HepG2 (cell line): ENCODE measurements around the gene SIT1. TPM values are rescaled to one million over a fixed set of nuclear protein-coding genes. Genes with fewer than 3 reads are reported as not detected.

ENCODE experiments used
- BATF2 ChIP-seq: sonication (generic); formaldehyde crosslinking; IDR thresholded peaks from 2 replicates; pipeline ENCODE4 v1.8.0; 2022; ENCODE audit warnings: mild to moderate bottlenecking, missing genetic modification reagents, moderate library complexity
- CEBPZ ChIP-seq: IDR thresholded peaks from 2 replicates; pipeline ENCODE4 v1.6.1; 2012; ENCODE audit warnings: low read length, improper control_type of control experiment
- CHD4 ChIP-seq: fragments of 200-600 bp; sonication (generic); IDR thresholded peaks from 2 replicates; pipeline ENCODE4 v1.7.0; 2017; ENCODE audit warnings: mild to moderate bottlenecking, low read length, borderline replicate concordance
- FOXA1 ChIP-seq, 2 experiments: fragments of 450-650 bp in 1 of 2; sonication (generic) in 1 of 2; formaldehyde crosslinking in 1 of 2; IDR thresholded peaks; 2 replicates each; pipeline versions ENCODE4 v1.4.0 to v1.6.1; 2016 to 2020; ENCODE audit warnings: missing genetic modification reagents in 1 of 2
- JUND ChIP-seq: sonication (generic); formaldehyde crosslinking; IDR thresholded peaks from 2 replicates; pipeline ENCODE4 v1.8.0; 2022; ENCODE audit warnings: mild to moderate bottlenecking, missing genetic modification reagents
- KDM5B ChIP-seq: sonication (generic); formaldehyde crosslinking; IDR thresholded peaks from 2 replicates; pipeline ENCODE4 v1.4.0; 2020; ENCODE audit warnings: missing genetic modification reagents, mild to moderate bottlenecking, borderline replicate concordance
- PRDM4 ChIP-seq: sonication (generic); formaldehyde crosslinking; IDR thresholded peaks from 2 replicates; pipeline ENCODE4 v1.9.0; 2021; ENCODE audit warnings: missing genetic modification reagents, borderline replicate concordance
- RNF2 ChIP-seq: fragments of 450-650 bp; conservative IDR thresholded peaks from 2 replicates; pipeline ENCODE4 v1.6.1; 2016; ENCODE audit warnings: low read depth
- TMF1 ChIP-seq: sonication (generic); formaldehyde crosslinking; IDR thresholded peaks from 2 replicates; pipeline ENCODE4 v1.8.1; 2022; ENCODE audit warnings: low read depth, missing genetic modification reagents
- XBP1 ChIP-seq: sonication (generic); formaldehyde crosslinking; IDR thresholded peaks from 2 replicates; pipeline ENCODE4 v1.5.0; 2020; ENCODE audit warnings: missing genetic modification reagents
- ZMAT3 ChIP-seq: sonication (generic); formaldehyde crosslinking; conservative IDR thresholded peaks from 2 replicates; pipeline ENCODE4 v1.7.0; 2021; ENCODE audit warnings: missing genetic modification reagents
- ZNF225 ChIP-seq: sonication (generic); formaldehyde crosslinking; IDR thresholded peaks from 2 replicates; pipeline ENCODE4 v1.4.0; 2020; ENCODE audit warnings: mild to moderate bottlenecking, missing genetic modification reagents
- ZNF292 ChIP-seq: sonication (generic); formaldehyde crosslinking; IDR thresholded peaks from 2 replicates; pipeline ENCODE4 v1.8.1; 2022; ENCODE audit warnings: mild to moderate bottlenecking, low read depth, missing genetic modification reagents, borderline replicate concordance
- ZNF296 ChIP-seq: sonication (generic); formaldehyde crosslinking; conservative IDR thresholded peaks from 2 replicates; pipeline ENCODE4 v1.5.0; 2020; ENCODE audit warnings: mild to moderate bottlenecking, missing genetic modification reagents
- polyA plus RNA-seq, 8 experiments: library from polyadenylated mRNA; depleted of rRNA in 3 of 8; stranded (reverse) in 7 of 8; unstranded in 1 of 8; fragments of >200 nt; fragmentation: Illumina TruSeq in 4 of 8; extraction: Trizol in 4 of 8; gene quantifications; 2 replicates each; pipeline versions ENCODE4 v1.2.1 to v1.2.3, GENCODE V29; 2011 to 2016; ENCODE audit warnings: low read depth in 4 of 8, missing spikeins in 1 of 8, mixed read lengths in 1 of 8; ENCODE audit not compliant: insufficient read depth in 1 of 8
- total RNA-seq, 5 experiments: library from RNA; depleted of rRNA; stranded (reverse); fragments of >200 nt; fragmentation: Illumina TruSeq; extraction: Trizol; gene quantifications; 2 replicates each; pipeline ENCODE4 v1.2.3, GENCODE V29; 2016; ENCODE audit warnings: low read depth in 1 of 5
- TF ChIP-seq, protein P1 (sequence below): sonication (generic); formaldehyde crosslinking; IDR thresholded peaks from 2 replicates; pipeline ENCODE4; 2020; ENCODE audit warnings: missing genetic modification reagents, mild to moderate bottlenecking, borderline replicate concordance
- TF ChIP-seq, protein P2 (sequence below): sonication (generic); formaldehyde crosslinking; IDR thresholded peaks from 2 replicates; pipeline ENCODE4 v1.8.0; 2022; ENCODE audit warnings: mild to moderate bottlenecking, missing genetic modification reagents, borderline replicate concordance

The SIT1 gene
- total and polyA plus RNA-seq, 2 of the 13 experiments (the other 11 are each of a cell fraction or from before 2014, with no cell fraction given): 0.09 to 6.7 TPM

GRCh38 chr9:35664531-35665470 is 14.1 kb upstream of the SIT1 start, which contains the start of gene ARHGEF39 (continued):
- TF ChIP-seq ZNF292 (CRISPR knock-in tag) (no peak), FOXA1 (IDR thresholded peaks at IDR 0.05) (no peak), FOXA1 (CRISPR knock-in tag; IDR thresholded peaks at IDR 0.05) (0 out of 2 replicates have a peak, but pooled peaks have one; percentile 18), ZMAT3 (0 out of 2 replicates have a peak, but pooled peaks have one; percentile 48), BATF2 (CRISPR knock-in tag) (peak; percentile 99), RNF2 (no peak), KDM5B (peak; percentile 95; the same call in 1 of the 2 replicates), CEBPZ (no peak), XBP1 (CRISPR knock-in tag) (no peak), PRDM4 (no peak), TMF1 (CRISPR knock-in tag) (peak; percentile 85; the same call in 1 of the 2 replicates), ZNF296 (CRISPR knock-in tag) (no peak), ZNF225 (CRISPR knock-in tag) (no peak), CHD4 (no peak), JUND (CRISPR knock-in tag) (0 out of 2 replicates have a peak, but pooled peaks have one; percentile 45)
- TF ChIP-seq, protein P1, sequence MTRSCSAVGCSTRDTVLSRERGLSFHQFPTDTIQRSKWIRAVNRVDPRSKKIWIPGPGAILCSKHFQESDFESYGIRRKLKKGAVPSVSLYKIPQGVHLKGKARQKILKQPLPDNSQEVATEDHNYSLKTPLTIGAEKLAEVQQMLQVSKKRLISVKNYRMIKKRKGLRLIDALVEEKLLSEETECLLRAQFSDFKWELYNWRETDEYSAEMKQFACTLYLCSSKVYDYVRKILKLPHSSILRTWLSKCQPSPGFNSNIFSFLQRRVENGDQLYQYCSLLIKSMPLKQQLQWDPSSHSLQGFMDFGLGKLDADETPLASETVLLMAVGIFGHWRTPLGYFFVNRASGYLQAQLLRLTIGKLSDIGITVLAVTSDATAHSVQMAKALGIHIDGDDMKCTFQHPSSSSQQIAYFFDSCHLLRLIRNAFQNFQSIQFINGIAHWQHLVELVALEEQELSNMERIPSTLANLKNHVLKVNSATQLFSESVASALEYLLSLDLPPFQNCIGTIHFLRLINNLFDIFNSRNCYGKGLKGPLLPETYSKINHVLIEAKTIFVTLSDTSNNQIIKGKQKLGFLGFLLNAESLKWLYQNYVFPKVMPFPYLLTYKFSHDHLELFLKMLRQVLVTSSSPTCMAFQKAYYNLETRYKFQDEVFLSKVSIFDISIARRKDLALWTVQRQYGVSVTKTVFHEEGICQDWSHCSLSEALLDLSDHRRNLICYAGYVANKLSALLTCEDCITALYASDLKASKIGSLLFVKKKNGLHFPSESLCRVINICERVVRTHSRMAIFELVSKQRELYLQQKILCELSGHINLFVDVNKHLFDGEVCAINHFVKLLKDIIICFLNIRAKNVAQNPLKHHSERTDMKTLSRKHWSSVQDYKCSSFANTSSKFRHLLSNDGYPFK (CRISPR knock-in tag): peak; percentile 82; the same call in 1 of the 2 replicates
- TF ChIP-seq, protein P2, sequence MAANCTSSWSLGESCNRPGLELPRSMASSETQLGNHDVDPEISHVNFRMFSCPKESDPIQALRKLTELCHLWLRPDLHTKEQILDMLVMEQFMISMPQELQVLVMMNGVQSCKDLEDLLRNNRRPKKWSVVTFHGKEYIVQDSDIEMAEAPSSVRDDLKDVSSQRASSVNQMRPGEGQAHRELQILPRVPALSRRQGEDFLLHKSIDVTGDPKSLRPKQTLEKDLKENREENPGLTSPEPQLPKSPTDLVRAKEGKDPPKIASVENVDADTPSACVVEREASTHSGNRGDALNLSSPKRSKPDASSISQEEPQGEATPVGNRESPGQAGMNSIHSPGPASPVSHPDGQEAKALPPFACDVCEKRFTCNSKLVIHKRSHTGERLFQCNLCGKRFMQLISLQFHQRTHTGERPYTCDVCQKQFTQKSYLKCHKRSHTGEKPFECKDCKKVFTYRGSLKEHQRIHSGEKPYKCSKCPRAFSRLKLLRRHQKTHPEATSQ: no peak; the same call in 1 of the 2 replicates
